Loucy (cell line): ENCODE results near the gene KLHL35.

ENCODE experiments used
- H2AFZ ChIP-seq: fragments of 200-600 bp; sonication (generic); 2 replicates; pipeline ENCODE4 v1.6.0; 2016; ENCODE audit warnings: antibody characterized with exemption, mild to moderate bottlenecking, low read length, moderate library complexity
- H3F3A ChIP-seq: fragments of 200-600 bp; 2 replicates; pipeline ENCODE4 v1.6.0; 2016; ENCODE audit warnings: antibody characterized with exemption, low read depth, mild to moderate bottlenecking
- H3K27me3 ChIP-seq: fragments of 200-600 bp; sonication (generic); 2 replicates; pipeline ENCODE4 v1.6.1; 2014; ENCODE audit warnings: low read length, mild to moderate bottlenecking; ENCODE audit not compliant: insufficient read depth, poor library complexity, severe bottlenecking
- H3K36me3 ChIP-seq: fragments of 200-600 bp; sonication (generic); 2 replicates; pipeline ENCODE4 v1.6.1; 2016; ENCODE audit warnings: low read length; ENCODE audit not compliant: insufficient read depth
- H3K4me1 ChIP-seq: fragments of 200-600 bp; sonication (generic); 2 replicates; pipeline ENCODE4 v1.5.1; 2014; ENCODE audit warnings: low read length, mild to moderate bottlenecking; ENCODE audit not compliant: insufficient read depth, poor library complexity, severe bottlenecking
- H3K4me2 ChIP-seq: fragments of 200-600 bp; sonication (generic); 2 replicates; pipeline ENCODE4 v1.6.0; 2014; ENCODE audit warnings: antibody characterized with exemption, low read length, low read depth, mild to moderate bottlenecking; ENCODE audit not compliant: poor library complexity, severe bottlenecking
- H3K4me3 ChIP-seq: fragments of 200-600 bp; sonication (generic); 2 replicates; pipeline ENCODE4 v1.5.1; 2014; ENCODE audit warnings: low read length, mild to moderate bottlenecking, mixed read lengths; ENCODE audit not compliant: poor library complexity, severe bottlenecking
- H3K79me2 ChIP-seq: fragments of 200-600 bp; sonication (generic); 2 replicates; pipeline ENCODE4 v1.6.1; 2014; ENCODE audit warnings: low read length; ENCODE audit not compliant: insufficient read depth
- H3K9ac ChIP-seq: fragments of 200-600 bp; sonication (generic); 2 replicates; pipeline ENCODE4 v1.6.0; 2014; ENCODE audit warnings: mild to moderate bottlenecking, low read depth, low read length, moderate library complexity; ENCODE audit not compliant: poor library complexity, severe bottlenecking
- H3K9me2 ChIP-seq: fragments of 200-600 bp; sonication (generic); replicated peaks from 2 replicates; pipeline ENCODE4 v1.6.1; 2016; ENCODE audit warnings: low read depth, low read length, mixed read lengths
- H3K9me3 ChIP-seq: fragments of 200-600 bp; sonication (generic); 2 replicates; pipeline ENCODE4 v1.6.1; 2014; ENCODE audit warnings: mild to moderate bottlenecking, antibody characterized with exemption, low read length, low read depth; ENCODE audit not compliant: insufficient read depth
- H4K20me1 ChIP-seq: fragments of 200-600 bp; sonication (generic); 2 replicates; pipeline ENCODE4 v1.6.0; 2014; ENCODE audit warnings: antibody characterized with exemption, low read length, mild to moderate bottlenecking; ENCODE audit not compliant: insufficient read depth, poor library complexity, severe bottlenecking
- CTCF ChIP-seq: fragments of 200-600 bp; sonication (generic); conservative IDR thresholded peaks from 2 replicates; pipeline ENCODE4 v1.5.1; 2014; ENCODE audit warnings: mild to moderate bottlenecking, antibody characterized with exemption, low read length
- EZH2phosphoT487 ChIP-seq: fragments of 200-600 bp; IDR thresholded peaks from 2 replicates; pipeline ENCODE4 v1.6.1; 2018; ENCODE audit warnings: antibody characterized with exemption, mild to moderate bottlenecking, moderate library complexity, borderline replicate concordance

The KLHL35 gene

DNA sequence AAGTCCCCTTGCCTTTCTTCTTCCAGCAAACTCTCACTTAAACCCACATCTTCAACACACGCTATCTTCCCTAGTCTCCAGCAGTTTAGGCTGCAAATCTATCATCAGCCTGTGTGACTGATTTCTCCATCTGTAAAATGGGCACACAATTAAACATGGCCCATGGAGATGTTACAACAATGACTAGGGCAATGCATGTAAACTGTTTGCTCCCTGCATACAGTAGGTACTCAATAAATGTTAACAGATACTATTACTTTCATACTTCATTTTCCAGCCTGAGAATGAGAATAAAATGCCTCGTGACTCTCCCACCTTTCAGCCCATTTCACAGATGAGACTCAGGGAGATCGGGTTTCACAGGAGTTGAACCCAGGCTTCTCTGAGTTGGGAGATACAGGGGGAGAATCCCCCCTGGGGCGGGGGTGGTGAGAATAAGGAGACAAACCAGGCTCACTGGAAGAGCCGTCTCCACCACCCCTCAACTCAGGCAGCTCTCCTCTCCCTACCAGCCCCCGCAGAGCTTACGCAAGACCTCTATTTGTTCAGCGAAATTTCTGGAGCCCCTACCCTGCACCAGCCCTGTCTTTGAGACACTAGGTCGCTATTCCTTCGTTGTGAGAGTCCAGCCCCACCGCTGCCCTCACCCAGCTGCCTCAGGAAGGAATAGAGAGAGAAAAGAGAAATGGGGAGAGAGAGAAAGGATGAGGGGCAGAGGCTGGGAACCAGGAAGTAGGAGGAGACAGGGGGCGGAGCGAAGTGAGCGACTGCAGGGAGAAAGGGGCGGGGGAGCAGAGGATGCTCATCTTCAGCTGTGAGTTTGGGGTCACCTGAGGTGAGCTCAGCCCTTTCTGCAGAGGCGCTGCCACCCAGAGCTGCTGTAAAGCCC, 42.1 kb upstream of the KLHL35 start:
- Histone ChIP-seq H3K9me2 (no peaks in the 10 kb centered on the region), H3K9me3 (no peaks in the 10 kb centered on the region), H3K4me2 (peak overlapping the region; percentile 63), H3K9ac (peak overlapping the region; percentile 56), H4K20me1 (no peaks in the 10 kb centered on the region), H3K79me2 (no peaks in the 10 kb centered on the region), H3F3A (no peaks in the 10 kb centered on the region), H3K4me1 (peaks cover 27% of the 10 kb centered on the region), H2AFZ (peak overlapping the region; percentile 80), H3K36me3 (no peaks in the 10 kb centered on the region), H3K4me3 (peak overlapping the region; percentile 32), H3K27me3 (no peaks in the 10 kb centered on the region)
- TF ChIP-seq CTCF, result no peak
- no peak for TF ChIP-seq EZH2phosphoT487

DNA sequence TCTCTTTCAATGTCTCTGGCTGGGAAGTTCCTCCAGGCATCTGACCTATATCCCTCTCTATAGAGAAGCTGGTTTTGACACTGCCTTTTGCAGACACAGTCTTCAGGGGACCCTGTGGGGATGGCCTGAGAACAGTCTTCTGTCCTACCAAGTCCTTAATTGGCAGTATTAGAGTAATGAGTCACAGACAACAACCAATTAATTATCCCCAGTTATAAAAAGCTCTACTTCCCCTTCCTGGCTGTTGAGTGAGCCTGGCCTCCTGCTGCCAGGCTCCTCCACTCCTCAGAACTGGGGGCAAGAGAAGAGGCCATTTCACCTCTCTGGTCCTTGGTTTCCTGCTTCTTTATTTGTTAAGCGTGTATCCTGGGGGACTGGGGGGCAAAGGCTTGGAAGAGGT, 41.2 kb upstream of the KLHL35 start:
- Histone ChIP-seq H3F3A (no peaks in the 10 kb centered on the region), H3K4me3 (no peak overlapping the region), H2AFZ (0 out of 2 replicates have a peak overlapping the region, but pooled peaks have one; percentile 25), H4K20me1 (no peaks in the 10 kb centered on the region), H3K9ac (peak overlapping the region; percentile 56), H3K9me3 (no peaks in the 10 kb centered on the region), H3K79me2 (no peaks in the 10 kb centered on the region), H3K36me3 (no peaks in the 10 kb centered on the region), H3K4me1 (peaks cover 27% of the 10 kb centered on the region), H3K27me3 (no peaks in the 10 kb centered on the region), H3K9me2 (no peaks in the 10 kb centered on the region), H3K4me2 (peak overlapping the region; percentile 63)
- TF ChIP-seq CTCF (no peak), EZH2phosphoT487 (no peak)

DNA sequence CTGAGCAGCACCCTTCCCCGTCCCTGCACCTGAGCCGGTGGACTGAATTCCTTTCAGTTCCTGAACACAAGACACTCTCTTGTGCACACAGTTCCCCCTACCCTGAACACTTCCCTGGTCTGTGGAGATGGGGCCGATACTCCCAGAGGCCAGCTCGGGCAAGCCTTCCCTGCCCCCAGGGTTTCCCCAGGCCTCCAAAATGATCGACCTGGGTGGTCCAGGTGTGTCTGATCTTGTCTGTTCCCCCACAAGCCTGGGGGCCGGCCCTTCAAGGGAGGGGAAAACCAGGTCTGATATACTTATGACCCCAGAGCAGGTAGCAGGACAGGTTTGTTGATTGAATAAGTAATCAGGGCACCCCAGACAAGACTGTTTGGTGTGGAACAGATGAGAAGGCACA, 40.7 kb upstream of the KLHL35 start:
- Histone ChIP-seq H3K27me3 (no peaks in the 10 kb centered on the region), H3K79me2 (no peaks in the 10 kb centered on the region), H3K36me3 (no peaks in the 10 kb centered on the region), H2AFZ (no peak overlapping the region), H3K4me1 (peaks cover 27% of the 10 kb centered on the region), H3K9ac (no peak overlapping the region), H4K20me1 (no peaks in the 10 kb centered on the region), H3K4me3 (no peak overlapping the region), H3K9me3 (no peaks in the 10 kb centered on the region), H3F3A (no peaks in the 10 kb centered on the region), H3K4me2 (no peak overlapping the region), H3K9me2 (no peaks in the 10 kb centered on the region)
- TF ChIP-seq CTCF (no peak), EZH2phosphoT487 (no peak)
